Transverse colon (tissue), 4 donors: ENCODE results near the gene SLC35F2. TPM values are rescaled to one million over a fixed set of nuclear protein-coding genes. Genes with fewer than 3 reads are reported as not detected.
"Not testable (repeated sequence)": the region's sequence is repeated elsewhere in the genome, so short reads cannot be mapped to it uniquely, and the experiment has no call there.

Source experiments
- DNase-seq: peaks from one replicate; pipeline ENCODE4 v3.0.0-alpha.2; 2019
- H3K27ac ChIP-seq, 4 donors: fragments of 200-600 bp; sonication (generic); 2 replicates each; pipeline ENCODE4 v1.5.1; 2016 to 2018; ENCODE audit warnings: inconsistent platforms in 4 of 4
- H3K27me3 ChIP-seq: fragments of 200-600 bp; sonication (generic); 2 replicates; pipeline ENCODE4 v1.5.1; 2017; ENCODE audit warnings: inconsistent platforms
- H3K36me3 ChIP-seq, 4 donors: fragments of 200-600 bp; sonication (generic); 2 replicates each; pipeline ENCODE4 v1.5.1; 2017 to 2019; ENCODE audit warnings: inconsistent platforms in 4 of 4
- H3K4me1 ChIP-seq, 4 donors: fragments of 200-600 bp; sonication (generic); 2 replicates each; pipeline ENCODE4 v1.5.1; 2017 to 2020; ENCODE audit warnings: inconsistent platforms in 4 of 4
- H3K4me3 ChIP-seq, 4 donors: fragments of 200-600 bp; sonication (generic); 1 replicate in 1 of 4; 2 replicates in 3 of 4; pipeline versions ENCODE4 v1.5.1 to v1.6.1; 2017 to 2019; ENCODE audit warnings: inconsistent platforms in 4 of 4
- H3K9me3 ChIP-seq, 2 donors: fragments of 200-600 bp; sonication (generic); 2 replicates each; pipeline ENCODE4 v1.5.1; 2017 to 2019; ENCODE audit warnings: inconsistent platforms in 2 of 2
- EP300 ChIP-seq: sonication (generic); formaldehyde crosslinking; IDR thresholded peaks from one replicate; pipeline ENCODE4 v1.6.1; 2017; ENCODE audit warnings: antibody characterized with exemption, low read depth
- POLR2A ChIP-seq: fragments of 450-650 bp; IDR thresholded peaks from one replicate; pipeline ENCODE4 v1.6.1; 2016; ENCODE audit warnings: antibody characterized with exemption, mild to moderate bottlenecking, moderate library complexity
- POLR2AphosphoS5 ChIP-seq, 3 donors: sonication (generic); formaldehyde crosslinking; IDR thresholded peaks; one replicate each; pipeline ENCODE4 v1.6.1; 2016; ENCODE audit warnings: antibody characterized with exemption in 3 of 3
- WGBS, 2 donors: methylation state at CpG; one replicate each; pipeline ENCODE4 v1.1.5; 2018; ENCODE audit warnings: low coverage in 1 of 2; 5-methylcytosine and 5-hydroxymethylcytosine counted together
- in situ Hi-C, 4 donors: fragments of 200-750 bp; cut with MboI; loops; one replicate each; pipeline versions ENCODE4 v1.15.0 to v1.15.1; 2017; ENCODE audit warnings: low sequenced_read_pairs in 3 of 4, low pct_ligation_motif_present in 1 of 4, low pct_unique_long_range_greater_than_20kb in 1 of 4
- intact Hi-C: fragments of 100-400 bp; cut with DNase I; formaldehyde crosslinking; loops from one replicate; pipeline ENCODE4 v1.15.1; 2023; ENCODE audit warnings: low total_unique reads
- total RNA-seq, 4 donors: library from RNA; depleted of rRNA; stranded (reverse); fragments of >200 nt; gene quantifications; one replicate each; pipeline ENCODE4 v1.1.0, GENCODE V29; 2016
- TF ChIP-seq, protein P1 (sequence below), 5 experiments: fragments of 200-600 bp in 3 of 5; fragments of 450-650 bp in 2 of 5; sonication (generic) in 3 of 5; IDR thresholded peaks; 1 replicate in 2 of 5; 2 replicates in 3 of 5; pipeline ENCODE4 v1.5.1; 2016 to 2017; ENCODE audit warnings: antibody characterized with exemption in 5 of 5, inconsistent platforms in 3 of 5, mild to moderate bottlenecking in 2 of 5, moderate library complexity in 1 of 5

Gene SLC35F2
- total RNA-seq, 4 donors from 2014 or later, result 2.2 to 29.2 (median 18.8) TPM

DNA sequence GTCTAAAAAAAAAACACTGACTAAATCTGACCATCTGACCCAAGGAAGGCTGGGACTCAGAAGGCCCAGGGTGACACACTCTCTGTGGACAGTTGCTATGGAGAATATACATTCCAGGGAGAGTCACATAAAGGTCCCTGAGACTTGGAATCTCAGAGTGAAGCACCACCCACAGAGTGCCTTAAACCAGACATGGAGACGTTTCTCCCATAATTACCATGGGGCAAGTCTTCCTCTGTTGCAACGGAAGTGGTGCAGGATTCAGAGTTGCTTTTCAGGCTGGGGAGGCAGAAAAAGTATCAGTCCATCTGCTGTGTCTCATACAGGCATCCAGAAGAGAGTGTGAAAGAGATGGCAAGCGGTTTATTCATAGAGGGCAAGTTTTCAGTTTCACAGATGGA, 88.0 kb downstream of the SLC35F2 start:
- Histone ChIP-seq H3K9me3 (no peaks in the 10 kb centered on the region), H3K4me3 (no peak overlapping the region), H3K27ac (no peak overlapping the region), H3K4me1 (no peaks in the 10 kb centered on the region), H3K36me3 (no peaks in the 10 kb centered on the region), H3K27me3 (no peaks in the 10 kb centered on the region)
- no peak for DNase-seq
- in situ Hi-C loops (no loop called here), intact Hi-C loops (loop anchor here (10.0 kb wide), 1 partner anchor 216 kb away; no protein-coding TSS in a partner anchor)
- WGBS, 2 donors, result 27 to 58% methylated on average over 2 to 3 of the region's 3 CpGs
- TF ChIP-seq POLR2A, result no peak
- TF ChIP-seq, protein P1, sequence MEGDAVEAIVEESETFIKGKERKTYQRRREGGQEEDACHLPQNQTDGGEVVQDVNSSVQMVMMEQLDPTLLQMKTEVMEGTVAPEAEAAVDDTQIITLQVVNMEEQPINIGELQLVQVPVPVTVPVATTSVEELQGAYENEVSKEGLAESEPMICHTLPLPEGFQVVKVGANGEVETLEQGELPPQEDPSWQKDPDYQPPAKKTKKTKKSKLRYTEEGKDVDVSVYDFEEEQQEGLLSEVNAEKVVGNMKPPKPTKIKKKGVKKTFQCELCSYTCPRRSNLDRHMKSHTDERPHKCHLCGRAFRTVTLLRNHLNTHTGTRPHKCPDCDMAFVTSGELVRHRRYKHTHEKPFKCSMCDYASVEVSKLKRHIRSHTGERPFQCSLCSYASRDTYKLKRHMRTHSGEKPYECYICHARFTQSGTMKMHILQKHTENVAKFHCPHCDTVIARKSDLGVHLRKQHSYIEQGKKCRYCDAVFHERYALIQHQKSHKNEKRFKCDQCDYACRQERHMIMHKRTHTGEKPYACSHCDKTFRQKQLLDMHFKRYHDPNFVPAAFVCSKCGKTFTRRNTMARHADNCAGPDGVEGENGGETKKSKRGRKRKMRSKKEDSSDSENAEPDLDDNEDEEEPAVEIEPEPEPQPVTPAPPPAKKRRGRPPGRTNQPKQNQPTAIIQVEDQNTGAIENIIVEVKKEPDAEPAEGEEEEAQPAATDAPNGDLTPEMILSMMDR (IDR thresholded peaks at IDR 0.05), result no peak
- no peak for TF ChIP-seq POLR2AphosphoS5 (IDR thresholded peaks at IDR 0.05)
- TF ChIP-seq EP300, result no peak

DNA sequence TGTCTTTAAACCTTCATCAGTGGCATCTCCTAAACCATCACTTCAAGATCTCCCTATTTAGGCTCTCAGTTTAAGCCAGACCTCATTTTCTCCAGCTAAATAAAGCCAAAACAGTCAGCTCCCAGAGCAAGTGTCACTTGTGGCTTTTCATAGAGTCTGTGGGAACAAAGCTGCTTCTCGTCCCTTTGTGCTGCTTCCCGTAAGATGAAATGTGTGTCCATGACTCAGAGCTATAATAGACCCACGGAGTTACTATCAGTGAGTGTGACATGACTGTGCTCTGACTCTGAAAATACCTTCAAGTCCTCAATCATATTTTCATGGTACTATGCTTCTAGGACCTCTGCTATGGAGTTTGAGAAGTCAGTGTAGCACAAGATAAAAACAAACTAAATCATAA, 89.4 kb downstream of the SLC35F2 start:
- Histone ChIP-seq H3K27ac (no peak overlapping the region), H3K4me3 (no peak overlapping the region), H3K27me3 (no peaks in the 10 kb centered on the region), H3K4me1 (no peaks in the 10 kb centered on the region), H3K36me3 (no peaks in the 10 kb centered on the region), H3K9me3 (no peaks in the 10 kb centered on the region)
- no peak for DNase-seq
- intact Hi-C loops, result no loop called here
- WGBS, 2 donors, result 57 to 63% methylated on average over 3 of the region's 3 CpGs
- in situ Hi-C loops, result no loop called here
- no peak for TF ChIP-seq POLR2AphosphoS5 (IDR thresholded peaks at IDR 0.05)
- TF ChIP-seq POLR2A, result no peak

DNA sequence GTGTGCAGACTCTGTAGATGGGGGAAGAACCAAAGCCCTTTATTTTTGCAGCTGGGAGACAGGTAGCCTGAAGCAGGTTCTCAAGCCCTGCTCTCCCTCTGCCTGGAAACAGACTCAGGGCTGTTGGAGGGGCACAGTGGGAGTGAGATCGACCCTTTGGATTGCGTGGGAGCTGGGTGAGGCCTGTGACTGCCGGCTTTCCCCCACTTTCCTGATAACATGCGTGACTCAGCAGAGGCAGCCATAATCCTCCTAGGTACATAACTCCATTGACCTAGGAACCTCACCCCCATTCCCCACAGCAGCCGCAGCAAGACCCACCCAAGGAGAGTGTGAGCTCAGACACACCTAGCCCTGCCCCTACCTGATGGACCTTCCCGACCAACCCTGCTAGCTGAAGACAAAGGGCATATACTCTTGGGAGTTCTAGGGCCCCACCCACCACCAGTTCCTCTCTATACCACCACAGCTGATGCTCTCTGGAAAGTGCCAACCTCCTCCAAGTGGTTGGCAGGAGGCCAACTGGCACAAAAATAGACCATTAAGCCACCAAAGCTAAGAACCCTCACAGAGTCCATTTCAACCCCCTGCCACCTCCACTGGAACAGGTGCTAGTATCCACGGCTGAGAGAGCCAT, 99.8 kb downstream of the SLC35F2 start:
- H3K27ac ChIP-seq, result peak overlapping the region in 2 of 4 donors; percentile 12 to 17
- H3K9me3 ChIP-seq, H3K4me3 ChIP-seq, H3K36me3 ChIP-seq, H3K4me1 ChIP-seq, intact Hi-C loops, in situ Hi-C loops, H3K27me3 ChIP-seq: not testable (repeated sequence)
- peak; percentile 32 for DNase-seq
- 59% methylated on average over 7 of the region's 7 CpGs; no CpG with 5 or more reads in 1 of the 2 donors for WGBS, 2 donors

DNA sequence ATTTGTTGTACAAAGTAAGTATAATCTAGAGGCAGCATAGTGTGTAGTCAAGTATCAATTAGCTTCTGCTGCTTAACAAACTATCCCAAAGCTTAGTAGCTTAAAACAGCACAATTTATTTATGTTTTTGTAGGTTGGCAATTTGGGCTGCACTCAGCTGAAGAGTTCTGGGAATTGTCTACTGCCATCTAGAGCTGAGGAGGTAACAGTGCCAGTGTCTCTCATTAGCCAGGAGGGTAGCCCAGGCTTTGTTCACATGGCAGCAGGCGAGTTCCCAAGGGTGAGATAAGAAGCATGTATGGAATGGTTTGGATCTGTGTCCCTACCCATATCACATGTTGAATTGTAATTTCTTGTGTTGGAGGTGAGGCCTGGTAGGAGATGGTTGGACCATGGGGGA, 100.9 kb downstream of the SLC35F2 start:
- no peaks in the 10 kb centered on the region for H3K9me3 ChIP-seq
- no peaks in the 10 kb centered on the region for H3K36me3 ChIP-seq
- intact Hi-C loops, result no loop called here
- TF ChIP-seq EP300 (no peak), POLR2AphosphoS5 (IDR thresholded peaks at IDR 0.05) (no peak), POLR2A (no peak)
- TF ChIP-seq, protein P1 (IDR thresholded peaks at IDR 0.05), result no peak
- no peak for DNase-seq
- H3K4me3 ChIP-seq, result no peak overlapping the region
- no peaks in the 10 kb centered on the region for H3K27me3 ChIP-seq
- peaks cover 0 to 3% (median 0%) of the 10 kb centered on the region in 4 donors for H3K4me1 ChIP-seq
- in situ Hi-C loops, result no loop called here
- no peak overlapping the region for H3K27ac ChIP-seq
- WGBS, 2 donors, result 95% methylated on average over 1 of the region's 1 CpG; no CpG with 5 or more reads in 1 of the 2 donors

DNA sequence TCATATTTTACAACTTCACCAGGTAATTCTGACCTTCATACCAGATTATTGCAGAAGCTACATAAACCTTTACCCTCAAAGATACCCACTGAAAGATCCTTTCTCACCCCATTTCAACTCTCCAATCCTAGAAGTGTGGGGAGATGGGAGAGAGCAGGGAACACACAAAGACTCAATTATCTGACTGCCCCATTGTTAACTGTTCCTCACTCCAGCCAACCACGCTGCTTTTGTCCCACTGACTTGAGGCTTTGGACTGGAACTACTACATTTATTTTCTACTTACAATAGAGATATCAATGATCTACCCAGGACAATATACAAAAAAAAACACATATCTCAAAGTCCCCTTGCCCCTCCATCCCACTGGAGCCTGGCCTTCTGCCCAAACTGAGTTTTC, 102.0 kb downstream of the SLC35F2 start:
- TF ChIP-seq POLR2AphosphoS5 (IDR thresholded peaks at IDR 0.05) (no peak), EP300 (no peak), POLR2A (no peak)
- TF ChIP-seq, protein P1 (IDR thresholded peaks at IDR 0.05), result no peak
- Histone ChIP-seq H3K36me3 (no peaks in the 10 kb centered on the region), H3K27ac (no peak overlapping the region), H3K4me3 (no peak overlapping the region), H3K4me1 (peaks cover 0 to 3% (median 0%) of the 10 kb centered on the region in 4 donors), H3K27me3 (no peaks in the 10 kb centered on the region), H3K9me3 (no peaks in the 10 kb centered on the region)
- WGBS, 2 donors, result 96% methylated on average over 1 of the region's 1 CpG; no CpG with 5 or more reads in 1 of the 2 donors
- no peak for DNase-seq
- intact Hi-C loops, result no loop called here
- in situ Hi-C loops, result no loop called here
